HepG2 (cell line): ENCODE results near the gene RSPH1.

Experiments
- KAT7 ChIP-seq: IDR thresholded peaks from 2 replicates; pipeline ENCODE4 v1.6.1; 2018; ENCODE audit warnings: borderline replicate concordance, missing compliant biosample characterization
- RBM22 ChIP-seq: fragments of 200-400 bp; formaldehyde crosslinking; optimal IDR thresholded peaks from 2 replicates; pipeline ENCODE3; 2017; ENCODE audit warnings: mild to moderate bottlenecking, low read length, moderate library complexity
- ZFP62 ChIP-seq: sonication (generic); formaldehyde crosslinking; IDR thresholded peaks from 2 replicates; pipeline ENCODE4 v1.4.0; 2020; ENCODE audit warnings: missing genetic modification reagents
- ZNF367 ChIP-seq: sonication (generic); formaldehyde crosslinking; IDR thresholded peaks from 2 replicates; pipeline ENCODE4 v1.4.0; 2020; ENCODE audit warnings: missing genetic modification reagents, borderline replicate concordance
- ZNF629 ChIP-seq: sonication (generic); formaldehyde crosslinking; conservative IDR thresholded peaks from 2 replicates; pipeline ENCODE4 v1.5.0; 2020; ENCODE audit warnings: missing genetic modification reagents
- TF ChIP-seq, protein P1 (sequence below): sonication (generic); formaldehyde crosslinking; IDR thresholded peaks from 2 replicates; pipeline ENCODE4 v1.5.0; 2020; ENCODE audit warnings: mild to moderate bottlenecking, missing genetic modification reagents, moderate library complexity

DNA sequence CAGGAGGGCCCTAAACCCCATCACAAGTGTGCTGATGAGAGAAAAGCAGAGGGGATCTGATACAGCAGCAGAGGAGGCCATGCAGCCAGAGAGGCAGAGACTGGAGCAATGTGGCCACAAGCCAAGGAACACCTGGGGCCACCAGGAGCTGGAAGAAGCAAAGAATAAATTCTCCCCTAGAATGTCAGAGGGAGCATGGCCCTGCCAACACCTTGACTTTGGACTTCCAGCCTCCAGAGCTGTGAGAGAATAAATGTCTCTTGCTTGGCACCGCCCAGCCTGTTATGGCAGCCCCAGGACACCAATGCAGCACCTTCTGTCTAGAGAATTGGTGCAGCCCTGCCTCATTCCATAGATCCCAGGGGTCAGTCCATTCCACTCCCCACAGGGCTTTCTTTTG, 67.0 kb downstream of the RSPH1 start:
- no peak for TF ChIP-seq KAT7
- TF ChIP-seq ZFP62, result no peak
- TF ChIP-seq ZNF367 (CRISPR knock-in tag), result no peak
- TF ChIP-seq ZNF629 (CRISPR knock-in tag), result no peak
- TF ChIP-seq, protein P1, sequence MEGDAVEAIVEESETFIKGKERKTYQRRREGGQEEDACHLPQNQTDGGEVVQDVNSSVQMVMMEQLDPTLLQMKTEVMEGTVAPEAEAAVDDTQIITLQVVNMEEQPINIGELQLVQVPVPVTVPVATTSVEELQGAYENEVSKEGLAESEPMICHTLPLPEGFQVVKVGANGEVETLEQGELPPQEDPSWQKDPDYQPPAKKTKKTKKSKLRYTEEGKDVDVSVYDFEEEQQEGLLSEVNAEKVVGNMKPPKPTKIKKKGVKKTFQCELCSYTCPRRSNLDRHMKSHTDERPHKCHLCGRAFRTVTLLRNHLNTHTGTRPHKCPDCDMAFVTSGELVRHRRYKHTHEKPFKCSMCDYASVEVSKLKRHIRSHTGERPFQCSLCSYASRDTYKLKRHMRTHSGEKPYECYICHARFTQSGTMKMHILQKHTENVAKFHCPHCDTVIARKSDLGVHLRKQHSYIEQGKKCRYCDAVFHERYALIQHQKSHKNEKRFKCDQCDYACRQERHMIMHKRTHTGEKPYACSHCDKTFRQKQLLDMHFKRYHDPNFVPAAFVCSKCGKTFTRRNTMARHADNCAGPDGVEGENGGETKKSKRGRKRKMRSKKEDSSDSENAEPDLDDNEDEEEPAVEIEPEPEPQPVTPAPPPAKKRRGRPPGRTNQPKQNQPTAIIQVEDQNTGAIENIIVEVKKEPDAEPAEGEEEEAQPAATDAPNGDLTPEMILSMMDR, result no peak
- TF ChIP-seq RBM22, result no peak
